GM21423 (cell line): Measurements from ENCODE around the gene SAMD8.
"Not testable (repeated sequence)": the region's sequence is repeated elsewhere in the genome, so short reads cannot be mapped to it uniquely, and the experiment has no call there.

Experiments
- ATAC-seq: cut with Tn5 transposase; IDR thresholded peaks from one replicate; pipeline ENCODE4 v1.9.1; 2021; ENCODE audit warnings: mild to moderate bottlenecking, moderate library complexity; ENCODE audit not compliant: unreplicated experiment

SAMD8 gene

GRCh38 chr10:75137533-75138438 is 26.3 kb downstream of the SAMD8 start:
- no peak for ATAC-seq

- ATAC-seq = no peak
These were observed 28.8 kb downstream of the SAMD8 start for GRCh38 chr10:75140246-75140645.

- ATAC-seq = no peak
These were observed 31.9 kb downstream of the SAMD8 start for GRCh38 chr10:75143353-75143752.

DNA sequence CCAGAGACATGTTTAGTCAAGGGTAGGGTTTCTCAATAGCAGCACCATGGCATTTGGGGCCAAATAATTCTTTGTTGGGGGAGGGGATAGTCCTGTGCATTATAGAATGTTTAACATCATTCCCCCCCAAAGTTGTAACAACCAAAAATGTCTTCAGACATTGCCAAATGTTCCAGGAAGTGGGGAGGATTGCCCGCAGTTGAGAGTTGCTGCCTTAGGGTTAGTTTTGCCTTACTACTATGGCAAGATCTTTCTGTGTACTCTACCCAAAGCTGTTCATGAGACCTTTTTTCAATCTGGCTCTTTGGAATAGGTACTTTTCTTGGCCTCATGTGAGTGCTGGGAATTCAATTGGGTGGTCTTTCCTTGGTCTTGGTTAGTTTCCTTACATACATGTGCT is 34.1 kb downstream of the SAMD8 start:
- no peak for ATAC-seq

GRCh38 chr10:75146780-75147179 is 35.3 kb downstream of the SAMD8 start:
- no peak for ATAC-seq

- no peak for ATAC-seq
These were observed 39.2 kb downstream of the SAMD8 start for GRCh38 chr10:75150656-75151055.

DNA sequence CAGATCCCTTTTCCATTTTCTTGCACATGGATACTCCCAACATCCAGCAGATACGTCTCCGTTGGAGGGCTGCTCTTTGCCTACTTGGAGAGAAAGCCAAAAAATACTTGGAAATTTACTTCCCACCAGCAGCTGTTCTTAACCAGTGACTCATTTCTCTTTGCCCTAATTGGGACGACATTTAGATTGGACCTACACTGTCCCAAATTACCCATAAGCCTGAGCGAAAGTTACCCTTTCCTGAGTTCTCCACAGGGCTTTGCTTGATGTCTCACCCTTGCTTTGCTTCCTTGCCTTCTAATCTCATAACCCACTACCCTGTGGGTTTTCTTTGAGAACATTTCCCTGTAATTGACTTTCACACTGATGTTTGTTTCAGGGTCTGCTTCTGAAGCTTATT is 48.1 kb downstream of the SAMD8 start:
- no peak for ATAC-seq

DNA sequence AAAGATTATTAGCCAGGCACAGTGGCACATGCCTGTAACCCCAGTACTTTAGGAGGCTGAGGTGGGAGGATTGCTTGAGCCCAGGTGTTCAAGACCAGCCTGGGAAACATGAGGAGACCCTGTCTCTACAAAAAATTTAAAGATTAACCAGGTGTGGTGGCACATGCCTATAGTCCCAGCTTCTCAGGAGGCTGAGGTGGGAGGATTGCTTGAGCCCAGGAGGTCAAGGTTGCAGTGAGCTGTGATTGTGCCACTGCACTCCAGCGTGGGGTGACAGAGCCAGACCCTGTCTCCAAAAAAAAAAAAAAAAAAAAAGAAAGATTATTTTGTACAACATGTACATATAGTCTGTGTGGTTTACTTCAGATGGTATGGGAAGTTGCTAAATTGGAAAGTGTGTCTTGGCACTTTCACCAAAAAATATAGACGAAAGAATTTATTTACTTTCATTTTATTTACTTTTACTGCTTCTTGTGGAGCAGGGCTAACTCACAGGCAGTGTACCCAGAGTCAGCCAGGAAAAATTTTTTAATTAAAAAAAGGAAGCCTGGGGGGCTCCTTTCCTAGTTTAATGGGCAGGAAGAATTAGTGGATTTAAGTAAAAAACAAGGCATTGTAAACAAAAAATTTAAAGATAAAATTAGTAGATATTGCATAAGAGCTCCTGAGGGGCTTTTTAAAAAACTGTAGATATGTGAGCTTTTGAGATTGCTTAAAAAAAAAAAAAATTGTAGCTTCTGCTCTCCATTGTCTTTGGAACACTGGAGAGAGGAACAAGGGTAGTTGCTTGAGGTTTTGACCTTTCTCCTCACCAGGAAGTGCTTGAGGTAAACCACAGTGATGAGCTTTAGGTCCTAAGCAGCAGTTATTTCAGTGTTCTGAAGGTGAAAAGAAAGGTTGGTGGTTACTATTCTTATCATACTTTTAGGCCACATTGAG is 54.5 kb downstream of the SAMD8 start:
- peak; percentile 90 for ATAC-seq

DNA sequence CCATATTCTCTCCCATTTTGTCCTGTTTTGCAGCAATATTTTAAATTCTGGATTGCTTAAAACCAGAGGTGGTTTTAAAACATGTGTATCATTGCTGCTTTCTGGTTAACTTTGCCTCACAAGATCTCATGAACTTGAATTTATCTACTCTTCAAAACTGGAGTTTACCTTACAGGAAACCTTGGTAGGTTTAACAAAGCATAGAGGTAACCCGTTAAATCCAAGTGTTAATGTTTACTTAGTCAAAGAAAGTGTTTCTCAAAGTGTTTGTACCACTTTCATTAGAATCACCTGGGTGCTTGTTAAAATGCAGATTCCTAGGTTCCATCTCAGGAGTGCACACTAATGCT is 55.1 kb downstream of the SAMD8 start:
- ATAC-seq = peak; percentile 37

DNA sequence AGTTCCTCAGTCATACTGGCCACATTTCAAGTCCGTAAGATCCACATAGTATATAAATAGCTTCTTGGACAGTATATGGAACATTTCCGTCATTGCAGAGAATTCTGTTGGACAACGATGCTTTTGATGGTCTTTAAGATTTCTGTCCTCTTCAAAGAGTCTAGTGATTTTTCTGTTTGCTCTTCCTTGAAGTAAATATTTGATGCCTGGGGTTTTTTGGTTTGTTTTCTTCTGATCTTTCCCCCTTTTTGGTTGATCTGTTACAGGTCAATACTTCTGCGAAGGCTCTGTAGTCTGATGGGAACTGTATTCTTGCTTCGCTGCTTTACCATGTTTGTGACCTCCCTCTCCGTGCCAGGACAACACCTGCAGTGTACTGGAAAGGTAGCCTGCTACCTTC is 56.8 kb downstream of the SAMD8 start:
- ATAC-seq = no peak

DNA sequence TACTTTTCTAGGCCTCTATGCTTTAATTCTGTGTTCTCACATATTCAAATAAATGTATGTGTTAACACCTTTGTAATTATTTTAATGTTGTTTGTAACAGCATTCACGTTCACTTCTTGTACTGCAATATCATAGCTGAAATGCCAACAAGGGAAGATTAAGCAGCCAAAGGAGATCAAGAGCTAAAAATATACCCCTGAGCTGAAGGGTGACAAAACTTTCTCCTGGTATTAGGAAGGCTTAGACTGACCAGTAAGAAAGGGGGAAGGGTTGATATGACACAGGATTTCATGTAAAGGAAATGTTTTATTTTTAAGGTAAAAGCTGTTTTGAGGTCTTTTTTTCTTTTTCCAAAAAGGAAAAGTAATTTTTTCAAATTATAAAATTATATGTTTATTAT is 58.8 kb downstream of the SAMD8 start:
- no peak for ATAC-seq

- ATAC-seq = no peak
These were observed 63.6 kb downstream of the SAMD8 start for GRCh38 chr10:75175046-75175445.

GRCh38 chr10:75176046-75176445 is 64.6 kb downstream of the SAMD8 start:
- ATAC-seq = no peak

GRCh38 chr10:75176736-75177135 is 65.3 kb downstream of the SAMD8 start:
- no peak for ATAC-seq

GRCh38 chr10:75179657-75180177 is 68.3 kb downstream of the SAMD8 start:
- ATAC-seq = no peak

GRCh38 chr10:75180592-75180991 is 69.1 kb downstream of the SAMD8 start:
- no peak for ATAC-seq

- no peak for ATAC-seq
These were observed 69.6 kb downstream of the SAMD8 start for GRCh38 chr10:75181073-75181472.

GRCh38 chr10:75186310-75186709 is 74.9 kb downstream of the SAMD8 start:
- ATAC-seq = no peak

DNA sequence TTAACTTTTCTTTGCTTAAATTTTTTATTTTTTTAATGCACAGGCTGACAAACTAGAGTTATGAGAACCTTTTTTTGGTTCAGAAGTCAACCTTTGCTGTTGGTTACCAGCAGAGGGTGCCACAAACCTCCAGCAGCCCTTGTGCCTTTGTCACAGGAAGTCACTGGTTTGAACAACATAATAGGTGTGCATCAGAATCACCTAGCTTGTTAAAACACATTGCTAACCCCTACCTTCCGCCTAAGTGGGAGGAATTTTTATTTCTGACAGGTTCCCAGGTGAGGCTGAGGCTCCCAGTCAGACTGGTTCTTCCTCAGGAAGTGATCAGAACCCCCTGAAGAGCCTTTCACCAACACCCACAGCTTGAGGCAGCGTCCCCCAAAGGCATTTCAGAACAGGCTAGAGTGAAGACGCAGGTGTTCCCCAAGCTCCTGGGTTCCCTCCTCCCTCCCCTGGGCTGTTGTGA is 76.5 kb downstream of the SAMD8 start:
- no peak for ATAC-seq

DNA sequence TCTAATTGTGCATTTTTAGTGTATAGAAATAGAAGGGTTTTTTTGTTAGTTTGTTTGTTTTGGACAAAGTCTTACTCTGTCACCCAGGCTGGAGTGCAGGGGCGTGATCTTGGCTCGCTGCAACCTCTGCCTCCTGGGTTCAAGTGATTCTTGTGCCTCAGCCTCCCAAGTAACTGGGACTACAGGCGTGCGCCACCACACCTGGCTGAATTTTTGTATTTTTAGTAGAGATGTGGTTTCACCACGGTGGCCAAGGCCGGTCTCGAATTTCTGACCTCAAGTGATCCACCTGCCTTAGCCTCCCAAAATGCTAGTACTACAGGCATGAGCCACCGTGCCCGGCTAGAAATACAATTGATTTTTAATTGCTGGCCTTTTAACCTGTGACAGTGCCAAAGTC is 77.1 kb downstream of the SAMD8 start:
- ATAC-seq = not testable (repeated sequence)

DNA sequence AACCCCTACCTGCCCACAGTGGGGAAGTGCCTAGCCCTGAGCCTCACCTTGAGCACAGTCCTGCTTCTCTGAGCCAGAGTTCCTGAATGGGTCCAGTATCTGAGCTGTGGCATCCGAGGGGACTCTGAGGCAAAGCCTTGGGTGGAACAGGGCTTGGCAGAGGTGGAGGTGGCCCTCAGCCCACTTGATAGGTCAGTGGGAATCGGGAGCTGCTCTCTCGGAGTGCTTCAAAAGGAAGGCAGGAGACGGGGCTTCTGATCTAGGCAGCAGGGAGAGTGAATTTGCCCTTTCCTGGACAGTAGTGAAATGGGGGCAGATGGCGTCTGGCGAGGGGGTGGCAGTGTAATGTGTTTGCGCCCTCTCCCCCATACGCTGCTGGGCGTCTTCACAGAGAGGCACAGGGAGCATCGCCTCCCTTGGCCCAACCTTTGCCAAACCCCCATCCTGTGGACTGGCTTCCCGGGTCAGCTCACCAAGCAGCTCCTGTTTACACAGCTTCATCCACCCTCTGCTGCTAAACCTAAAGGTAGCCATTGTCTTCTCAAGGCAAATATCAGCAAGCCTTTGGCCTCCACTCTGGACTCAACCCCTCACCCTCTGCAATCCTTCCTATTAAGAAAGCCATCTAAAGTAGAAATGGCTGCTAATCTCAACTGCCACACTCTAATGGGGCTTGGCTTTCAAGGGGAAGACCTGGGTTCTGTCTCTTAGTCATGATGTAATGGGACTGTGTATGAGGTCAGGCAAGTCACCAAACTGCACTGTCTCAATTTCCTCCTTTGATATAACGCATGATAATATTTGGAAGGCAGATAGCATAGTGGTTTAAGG is 78.0 kb downstream of the SAMD8 start:
- ATAC-seq = no peak
